ENCODE results near the gene PFKP.
"Not testable (repeated sequence)": the region's sequence is repeated elsewhere in the genome, so short reads cannot be mapped to it uniquely, and the experiment has no call there.

PFKP gene

GRCh38 chr10:3046981-3047547 is 20.3 kb upstream of the PFKP start:
- DNase-seq (ENCODE audit: low read depth) = no peak

GRCh38 chr10:3047596-3047995 is 19.8 kb upstream of the PFKP start:
- no peak for DNase-seq (ENCODE audit: low read depth)

- no peak for DNase-seq (ENCODE audit: low read depth)
These were observed 19.0 kb upstream of the PFKP start for GRCh38 chr10:3048119-3049019.

- DNase-seq (ENCODE audit: low read depth) = no peak
These were observed 15.7 kb upstream of the PFKP start for GRCh38 chr10:3051692-3052091.

- no peak for DNase-seq (ENCODE audit: low read depth)
These were observed 14.2 kb upstream of the PFKP start for GRCh38 chr10:3053155-3053554.

- no peak for DNase-seq (ENCODE audit: low read depth)
These were observed 13.0 kb upstream of the PFKP start for GRCh38 chr10:3054183-3054850.

- DNase-seq (ENCODE audit: low read depth) = no peak
These were observed 12.5 kb upstream of the PFKP start for GRCh38 chr10:3054851-3055199.

- no peak for DNase-seq (ENCODE audit: low read depth)
These were observed 10.9 kb upstream of the PFKP start for GRCh38 chr10:3056280-3057037.

- DNase-seq (ENCODE audit: low read depth) = no peak
These were observed 9.4 kb upstream of the PFKP start for GRCh38 chr10:3057946-3058345.

GRCh38 chr10:3059974-3060373 is 7.4 kb upstream of the PFKP start:
- no peak for DNase-seq (ENCODE audit: low read depth)

- no peak for DNase-seq (ENCODE audit: low read depth)
These were observed 6.9 kb upstream of the PFKP start for GRCh38 chr10:3060481-3060889.

GRCh38 chr10:3061323-3061898 is 5.9 kb upstream of the PFKP start:
- not testable (repeated sequence) for DNase-seq (ENCODE audit: low read depth)

- no peak for DNase-seq (ENCODE audit: low read depth)
These were observed 4.7 kb upstream of the PFKP start for GRCh38 chr10:3062502-3063186.

GRCh38 chr10:3064423-3064822 is 2.9 kb upstream of the PFKP start:
- no peak for DNase-seq (ENCODE audit: low read depth)

- DNase-seq (ENCODE audit: low read depth) = no peak
These were observed 1.7 kb upstream of the PFKP start for GRCh38 chr10:3065622-3066021.

GRCh38 chr10:3066317-3067117 is 831 bp upstream of the PFKP start:
- DNase-seq (ENCODE audit: low read depth) = no peak

- DNase-seq (ENCODE audit: low read depth) = no peak
These were observed 471 bp downstream of the PFKP start for GRCh38 chr10:3067859-3068179.

GRCh38 chr10:3068201-3068967 is 1.0 kb downstream of the PFKP start:
- DNase-seq (ENCODE audit: low read depth) = peak; percentile 58

GRCh38 chr10:3068968-3069737 is 1.8 kb downstream of the PFKP start:
- no peak for DNase-seq (ENCODE audit: low read depth)

All from stimulated activated CD8-positive, alpha-beta memory T cell treated with anti-CD3 and anti-CD28 coated beads, Interleukin-4, amount 100 ng/mL, for 24 hours (primary cell).